ACC112 (cell line): ENCODE results near the gene ATXN1.

Experiments
- H2AFZ ChIP-seq: fragments of 200-600 bp; sonication (generic); one replicate; pipeline ENCODE4 v1.6.0; 2017; ENCODE audit warnings: antibody characterized with exemption, low read length; ENCODE audit not compliant: unreplicated experiment
- H3K27ac ChIP-seq: fragments of 200-600 bp; sonication (generic); 2 replicates; pipeline ENCODE4 v1.5.1; 2014; ENCODE audit warnings: low read depth, mild to moderate bottlenecking, antibody characterized with exemption, low read length, moderate library complexity
- H3K27me3 ChIP-seq: fragments of 200-600 bp; sonication (generic); 2 replicates; pipeline ENCODE4 v1.6.1; 2014; ENCODE audit warnings: mild to moderate bottlenecking, antibody characterized with exemption, low read length, moderate library complexity, mixed read lengths; ENCODE audit not compliant: insufficient read depth
- H3K36me3 ChIP-seq: fragments of 200-600 bp; sonication (generic); 2 replicates; pipeline ENCODE4 v1.6.1; 2016; ENCODE audit warnings: mild to moderate bottlenecking, antibody characterized with exemption, low read length, moderate library complexity, mixed read lengths; ENCODE audit not compliant: insufficient read depth
- H3K4me1 ChIP-seq: fragments of 200-600 bp; sonication (generic); one replicate; pipeline ENCODE4 v1.6.1; 2016; ENCODE audit warnings: low read length, mixed read lengths; ENCODE audit not compliant: insufficient read depth, unreplicated experiment, control insufficient read depth
- H3K4me3 ChIP-seq: fragments of 200-600 bp; sonication (generic); 2 replicates; pipeline ENCODE4 v1.5.1; 2014; ENCODE audit warnings: mild to moderate bottlenecking, low read depth, low read length
- H3K79me2 ChIP-seq: fragments of 200-600 bp; sonication (generic); one replicate; pipeline ENCODE4 v1.6.0; 2016; ENCODE audit warnings: low read length; ENCODE audit not compliant: control insufficient read depth, unreplicated experiment, insufficient read depth

Gene ATXN1

DNA sequence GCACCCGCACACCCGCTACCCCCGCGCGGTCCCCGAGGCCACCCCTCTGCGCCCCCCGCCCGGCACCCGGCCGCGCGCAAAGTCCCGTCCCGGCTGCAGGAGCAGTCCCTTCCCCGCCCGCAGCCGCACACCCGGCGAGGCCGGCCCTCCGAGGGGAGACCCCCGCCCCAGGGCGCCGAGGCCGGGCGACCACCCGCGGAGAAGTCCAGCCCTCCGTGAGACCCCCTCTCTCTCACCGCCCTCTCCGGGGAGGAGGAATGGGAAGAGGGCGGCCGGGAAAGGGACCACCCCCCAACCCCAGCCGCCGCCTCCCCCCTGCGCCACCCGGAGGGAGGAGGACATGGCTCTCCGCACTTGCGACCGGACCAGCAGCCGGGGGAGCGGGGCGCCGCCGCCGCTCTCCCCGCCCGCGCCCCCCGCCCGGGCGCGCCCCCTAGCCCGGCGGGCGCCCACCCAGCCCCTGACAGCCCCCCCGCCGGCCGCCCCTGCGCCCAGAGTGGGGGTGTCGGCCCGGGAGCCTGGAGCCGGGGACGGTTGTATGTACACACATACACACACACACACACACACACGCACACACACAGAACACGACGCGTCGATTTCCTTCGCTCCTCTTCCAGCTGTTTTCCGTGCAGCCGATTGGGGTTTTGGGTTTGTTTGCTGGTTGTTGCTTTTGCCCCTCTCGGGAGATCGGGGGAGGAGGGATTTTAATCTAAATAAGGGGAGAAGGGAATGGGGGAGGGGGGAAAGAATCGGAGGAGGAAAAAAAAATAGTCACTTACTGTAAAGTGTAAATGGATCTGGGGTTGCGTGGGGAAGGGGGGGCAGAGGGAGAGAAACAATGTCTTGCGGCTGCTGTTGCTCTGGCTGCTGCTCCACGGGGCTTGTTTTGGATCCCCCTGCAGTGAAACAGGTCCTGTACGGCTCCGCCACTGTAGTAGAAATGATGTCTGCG is at the start of gene ATXN1:
TSS of gene ATXN1 (minus strand) at position 945 of the 955 bp plus-strand sequence.
- Histone ChIP-seq H3K27me3 (no peaks in the 10 kb centered on the region), H2AFZ (peak within 1 kb of the TSS; percentile 65), H3K79me2 (peaks cover 35% of the 10 kb centered on the region), H3K4me3 (peak within 1 kb of the TSS; percentile 92), H3K27ac (peak within 1 kb of the TSS; percentile 92), H3K36me3 (no peaks in the 10 kb centered on the region), H3K4me1 (peaks cover 48% of the 10 kb centered on the region)

- Histone ChIP-seq H3K4me1 (no peaks in the 10 kb centered on the region), H3K27ac (no peak overlapping the region), H2AFZ (no peak overlapping the region), H3K4me3 (no peak overlapping the region), H3K79me2 (no peaks in the 10 kb centered on the region), H3K36me3 (no peaks in the 10 kb centered on the region), H3K27me3 (no peaks in the 10 kb centered on the region)
Measured at GRCh38 chr6:16810411-16810810, 49.2 kb upstream of the ATXN1 start.

DNA sequence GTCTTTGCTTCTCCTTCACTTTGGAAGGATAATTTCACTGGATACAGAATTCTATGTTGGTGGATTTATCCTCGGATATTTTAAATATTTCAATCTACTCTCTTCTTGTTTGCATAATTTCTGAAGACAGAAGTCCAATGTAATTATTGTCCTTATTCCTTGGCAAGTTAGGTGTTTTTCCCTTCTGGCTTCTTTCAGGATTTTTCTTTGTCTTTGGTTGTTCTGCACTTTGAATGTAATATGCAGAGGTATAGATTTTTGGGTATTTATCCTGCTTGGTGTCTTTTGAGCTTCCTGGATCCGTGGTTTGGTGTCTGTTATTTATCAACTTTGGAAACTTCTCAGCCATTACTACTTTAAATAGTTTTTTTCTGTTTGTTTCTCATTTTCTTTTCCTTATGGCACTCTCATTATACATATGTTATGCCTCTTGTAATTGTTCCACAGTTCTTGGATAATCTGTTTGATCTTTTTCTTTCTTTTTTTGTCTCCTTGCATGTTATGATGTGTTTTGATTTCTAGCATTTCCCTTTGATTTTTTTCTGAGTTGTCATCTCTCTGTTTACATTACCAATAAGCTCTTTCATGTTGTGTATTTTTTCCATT is 48.6 kb upstream of the ATXN1 start:
- Histone ChIP-seq H3K36me3 (no peaks in the 10 kb centered on the region), H3K79me2 (no peaks in the 10 kb centered on the region), H3K4me3 (no peak overlapping the region), H2AFZ (no peak overlapping the region), H3K27ac (no peak overlapping the region), H3K4me1 (no peaks in the 10 kb centered on the region), H3K27me3 (no peaks in the 10 kb centered on the region)

- H2AFZ ChIP-seq: no peak overlapping the region
- no peaks in the 10 kb centered on the region for H3K36me3 ChIP-seq
- no peak overlapping the region for H3K27ac ChIP-seq
- H3K4me3 ChIP-seq: no peak overlapping the region
- H3K79me2 ChIP-seq: no peaks in the 10 kb centered on the region
- H3K4me1 ChIP-seq: no peaks in the 10 kb centered on the region
- H3K27me3 ChIP-seq: no peaks in the 10 kb centered on the region
Measured at GRCh38 chr6:16807956-16808355, 46.7 kb upstream of the ATXN1 start.

DNA sequence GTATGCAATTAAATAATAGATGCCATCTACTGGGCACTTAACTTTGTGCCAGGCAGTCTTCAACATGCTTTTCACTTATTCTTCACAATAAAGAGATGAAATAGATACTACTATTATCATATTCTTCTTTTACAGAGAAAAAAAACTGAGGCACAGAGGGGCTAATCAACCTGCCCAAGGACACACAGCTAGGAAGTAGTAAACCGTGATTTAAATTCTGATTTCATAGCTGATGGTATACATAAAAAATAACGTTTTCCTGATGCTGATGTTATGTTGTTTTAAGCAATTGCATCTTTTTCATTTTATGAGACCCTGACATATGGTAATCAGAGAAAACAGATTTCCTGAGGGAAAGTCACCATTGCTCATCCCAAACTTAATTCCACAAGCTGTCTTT is 45.1 kb upstream of the ATXN1 start:
- Histone ChIP-seq H2AFZ (no peak overlapping the region), H3K27ac (no peak overlapping the region), H3K4me1 (peaks cover under 1% of the 10 kb centered on the region), H3K36me3 (no peaks in the 10 kb centered on the region), H3K79me2 (no peaks in the 10 kb centered on the region), H3K4me3 (no peak overlapping the region), H3K27me3 (no peaks in the 10 kb centered on the region)

GRCh38 chr6:16805243-16805950 is 44.1 kb upstream of the ATXN1 start:
- Histone ChIP-seq H3K4me3 (no peak overlapping the region), H3K79me2 (no peaks in the 10 kb centered on the region), H3K27me3 (no peaks in the 10 kb centered on the region), H2AFZ (no peak overlapping the region), H3K4me1 (peaks cover 11% of the 10 kb centered on the region), H3K27ac (no peak overlapping the region), H3K36me3 (no peaks in the 10 kb centered on the region)

DNA sequence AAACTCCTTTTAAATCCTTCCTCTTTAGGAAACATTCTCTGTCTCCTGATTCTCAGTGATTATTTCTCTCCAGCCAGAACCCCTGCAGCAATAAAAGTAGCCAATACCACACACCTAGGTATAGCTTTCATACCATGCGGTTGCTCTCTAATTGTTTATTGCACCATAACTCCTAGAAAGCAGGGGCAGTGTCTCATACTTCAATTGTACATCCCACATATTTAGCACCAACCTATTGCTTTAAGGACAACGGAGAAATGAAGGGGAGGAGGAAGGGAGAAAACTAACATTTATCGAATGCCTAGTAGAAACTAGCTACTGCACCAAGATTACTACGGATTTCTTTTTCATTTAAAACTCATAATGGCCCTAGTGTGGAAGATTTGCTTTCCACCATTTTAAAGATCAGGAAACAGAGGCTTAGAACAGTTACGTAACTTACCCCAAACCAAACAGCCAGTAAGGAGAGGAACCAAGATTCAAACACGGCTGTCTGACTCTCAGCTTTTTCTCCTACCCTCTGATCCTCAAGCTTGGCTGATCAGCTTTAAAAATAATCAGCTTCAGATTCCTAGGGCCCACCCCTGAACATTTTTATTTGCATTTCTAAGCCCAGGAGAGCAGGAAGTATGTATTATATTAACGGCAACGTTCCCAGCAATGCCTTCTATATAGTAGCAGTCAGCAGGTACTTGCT is 43.4 kb upstream of the ATXN1 start:
- H3K4me1 ChIP-seq: peaks cover 18% of the 10 kb centered on the region
- no peak overlapping the region for H2AFZ ChIP-seq
- H3K4me3 ChIP-seq: no peak overlapping the region
- no peaks in the 10 kb centered on the region for H3K79me2 ChIP-seq
- H3K27ac ChIP-seq: no peak overlapping the region
- no peaks in the 10 kb centered on the region for H3K36me3 ChIP-seq
- no peaks in the 10 kb centered on the region for H3K27me3 ChIP-seq

GRCh38 chr6:16803294-16804200 is 42.3 kb upstream of the ATXN1 start:
- Histone ChIP-seq H2AFZ (no peak overlapping the region), H3K4me3 (no peak overlapping the region), H3K27ac (no peak overlapping the region), H3K4me1 (peaks cover 21% of the 10 kb centered on the region), H3K79me2 (no peaks in the 10 kb centered on the region), H3K27me3 (no peaks in the 10 kb centered on the region), H3K36me3 (no peaks in the 10 kb centered on the region)

- no peak overlapping the region for H2AFZ ChIP-seq
Measured at GRCh38 chr6:16802071-16802470, 40.8 kb upstream of the ATXN1 start.

More at GRCh38 chr6:16802071-16802470, 40.8 kb upstream of the ATXN1 start:
- H3K4me1 ChIP-seq: peaks cover 21% of the 10 kb centered on the region
- H3K36me3 ChIP-seq: no peaks in the 10 kb centered on the region
- H3K79me2 ChIP-seq: no peaks in the 10 kb centered on the region
- H3K27ac ChIP-seq: no peak overlapping the region
- no peaks in the 10 kb centered on the region for H3K27me3 ChIP-seq
- no peak overlapping the region for H3K4me3 ChIP-seq
